NCI-H82 (cell line): ENCODE data around the gene RYR2.
"Not testable (repeated sequence)": the region's sequence is repeated elsewhere in the genome, so short reads cannot be mapped to it uniquely, and the experiment has no call there.

Source experiments
- DNase-seq: peaks from one replicate; lab custom pipeline; 2025; lab: John Stamatoyannopoulos, UW

Gene RYR2

GRCh38 chr1:237792149-237792548 lies 750.2 kb downstream of the RYR2 start:
- DNase-seq = no peak

- DNase-seq = no peak
Measured at GRCh38 chr1:237792726-237793125, 750.7 kb downstream of the RYR2 start.

GRCh38 chr1:237794071-237794470 lies 752.1 kb downstream of the RYR2 start:
- no peak for DNase-seq

DNA sequence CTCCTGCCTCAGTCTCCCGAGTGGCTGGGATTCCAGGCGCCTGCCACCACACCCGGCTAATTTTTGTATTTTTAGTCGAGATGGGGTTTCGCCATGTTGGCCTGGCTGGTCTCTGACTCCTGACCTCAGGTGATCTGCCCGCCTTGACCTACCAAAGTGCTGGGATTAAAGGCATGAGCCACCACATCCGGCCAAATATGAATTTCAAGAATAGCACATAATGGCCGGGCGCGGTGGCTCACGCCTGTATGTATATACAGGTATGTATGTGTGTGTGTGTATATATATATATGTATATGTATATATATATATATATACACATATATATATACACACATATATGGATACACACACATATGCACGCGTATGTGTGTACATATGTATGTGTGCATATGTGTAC lies 753.6 kb downstream of the RYR2 start:
- DNase-seq = no peak

DNA sequence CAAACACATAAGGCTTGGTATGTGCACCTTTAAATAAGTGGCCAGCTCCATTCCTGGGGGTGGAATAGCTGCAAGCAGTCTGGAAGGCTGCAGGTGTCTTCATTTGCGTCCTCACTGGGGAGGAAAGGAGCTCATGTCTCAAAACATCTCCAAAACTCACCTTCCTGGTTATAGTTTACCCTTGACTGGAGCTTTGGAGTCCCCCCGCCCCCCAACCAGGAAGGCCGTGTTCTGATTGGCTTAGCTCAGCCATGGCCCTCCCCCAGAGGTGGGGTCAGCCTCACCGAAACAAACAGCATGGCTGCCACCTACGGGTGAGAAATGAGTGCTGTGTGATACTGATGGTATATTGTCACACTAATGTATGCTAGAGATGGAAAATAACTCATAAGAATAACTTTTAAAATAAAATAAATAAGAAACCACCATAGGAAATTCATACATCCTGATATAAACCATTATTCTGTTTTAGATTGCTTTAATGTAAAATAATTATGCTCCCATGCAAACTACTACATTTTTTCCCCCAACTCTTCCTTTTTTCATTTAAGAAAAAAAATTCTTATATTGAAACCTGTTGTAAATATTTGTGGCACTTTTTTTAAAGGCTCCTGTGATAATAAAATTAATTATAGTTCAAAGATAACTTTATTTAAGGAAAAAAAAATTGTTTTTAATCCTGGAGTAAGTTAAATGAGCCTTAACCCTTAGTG lies 757.9 kb downstream of the RYR2 start:
- peak; percentile 83 for DNase-seq

DNA sequence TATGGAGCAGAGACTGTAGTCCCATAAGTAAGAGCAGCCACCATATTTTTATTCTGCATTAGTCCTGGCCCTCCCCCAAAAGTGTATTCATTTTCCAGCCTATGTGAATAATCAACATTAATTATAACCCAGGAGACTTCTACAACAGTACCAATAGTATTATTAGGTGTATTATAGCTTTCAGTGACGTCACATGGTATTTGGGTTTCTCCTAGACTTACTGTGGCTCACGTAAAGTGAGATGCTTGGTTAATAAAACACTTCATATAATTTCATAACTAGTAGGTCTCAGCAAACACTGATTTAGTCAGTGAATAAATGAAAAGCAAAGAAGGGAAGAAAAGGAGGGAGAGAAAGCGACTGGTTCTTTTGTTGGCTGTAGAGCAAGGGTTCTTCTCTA lies 762.5 kb downstream of the RYR2 start:
- DNase-seq = no peak

GRCh38 chr1:237809099-237809498 lies 767.1 kb downstream of the RYR2 start:
- DNase-seq = no peak

DNA sequence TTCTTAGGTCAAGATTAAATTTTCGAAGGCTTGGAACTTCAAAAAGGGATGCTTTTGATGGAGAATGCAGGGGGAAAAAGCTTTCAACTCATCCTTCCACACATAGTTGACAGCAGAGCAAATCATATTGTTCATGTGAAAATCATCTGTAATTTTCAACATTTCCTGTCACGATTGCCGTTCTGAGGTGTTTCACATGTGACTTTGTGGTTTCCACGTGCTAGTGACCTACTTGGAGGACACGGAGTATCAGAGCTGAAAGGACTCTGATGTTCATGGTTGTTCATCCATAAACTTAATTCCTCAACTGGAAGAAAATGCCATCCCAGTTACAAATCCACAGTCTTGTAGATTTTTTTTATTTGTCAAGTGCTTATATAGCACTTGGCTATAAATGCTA lies 769.6 kb downstream of the RYR2 start:
- no peak for DNase-seq

DNA sequence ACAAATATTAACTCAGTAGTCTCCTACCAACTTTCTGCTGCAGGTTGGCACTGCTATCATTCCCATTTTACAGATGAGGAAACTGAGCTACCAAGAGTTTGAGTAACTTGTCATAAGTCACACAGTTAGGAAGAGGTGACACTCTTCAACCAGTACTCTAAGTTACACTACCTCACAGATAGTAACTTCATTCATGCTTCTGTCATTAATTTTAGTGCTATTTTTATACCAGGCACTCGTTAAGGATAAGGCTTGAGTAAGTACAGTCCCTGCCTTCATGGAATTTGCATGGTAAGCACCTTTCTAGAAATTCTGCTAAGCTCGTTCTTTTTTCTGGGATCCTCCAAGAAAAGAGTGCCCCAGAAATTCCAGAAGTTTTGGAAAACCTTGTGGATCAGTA lies 770.1 kb downstream of the RYR2 start:
- DNase-seq = no peak

- DNase-seq = peak; percentile 45
Measured at GRCh38 chr1:237814319-237814924, 772.4 kb downstream of the RYR2 start.

GRCh38 chr1:237817277-237817676 lies 775.3 kb downstream of the RYR2 start:
- no peak for DNase-seq

DNA sequence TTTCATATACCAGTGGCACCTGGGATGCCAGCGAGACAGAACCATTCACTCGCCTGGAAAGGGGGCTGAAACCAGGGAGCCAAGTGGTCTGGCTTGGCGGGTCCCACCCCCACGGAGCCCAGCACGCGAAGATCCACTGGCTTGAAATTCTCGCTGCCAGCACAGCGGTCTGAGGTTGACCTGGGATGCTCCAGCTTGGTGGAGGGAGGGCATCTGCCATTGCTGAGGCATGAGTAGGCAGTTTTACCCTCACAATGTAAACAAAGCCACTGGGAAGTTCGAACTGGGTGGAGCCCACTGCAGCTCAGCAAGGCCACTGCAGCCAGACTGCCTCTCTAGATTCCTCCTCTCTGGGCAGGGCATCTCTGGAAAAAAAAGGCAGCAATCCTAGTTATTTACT lies 778.6 kb downstream of the RYR2 start:
- not testable (repeated sequence) for DNase-seq

GRCh38 chr1:237832858-237833257 lies 790.9 kb downstream of the RYR2 start:
- no peak for DNase-seq

DNA sequence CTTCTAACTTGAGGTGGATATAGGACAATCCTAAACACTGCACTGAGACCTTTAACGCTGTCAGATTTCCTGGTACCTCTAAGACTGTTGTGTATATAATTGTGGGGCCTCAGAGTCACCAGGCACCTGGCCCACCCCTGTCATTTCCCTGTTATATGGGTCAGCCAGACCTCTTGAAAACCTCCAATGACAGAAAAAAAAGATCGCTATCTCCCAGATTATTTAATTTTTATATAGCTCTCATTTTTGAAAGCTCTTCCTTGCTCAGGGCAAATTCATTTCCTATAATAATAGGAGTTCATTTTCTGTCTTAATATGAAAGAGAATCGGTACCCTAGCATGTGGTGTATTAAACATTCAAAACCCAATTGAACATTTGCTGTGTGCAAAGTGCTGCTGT lies 792.1 kb downstream of the RYR2 start:
- no peak for DNase-seq

DNA sequence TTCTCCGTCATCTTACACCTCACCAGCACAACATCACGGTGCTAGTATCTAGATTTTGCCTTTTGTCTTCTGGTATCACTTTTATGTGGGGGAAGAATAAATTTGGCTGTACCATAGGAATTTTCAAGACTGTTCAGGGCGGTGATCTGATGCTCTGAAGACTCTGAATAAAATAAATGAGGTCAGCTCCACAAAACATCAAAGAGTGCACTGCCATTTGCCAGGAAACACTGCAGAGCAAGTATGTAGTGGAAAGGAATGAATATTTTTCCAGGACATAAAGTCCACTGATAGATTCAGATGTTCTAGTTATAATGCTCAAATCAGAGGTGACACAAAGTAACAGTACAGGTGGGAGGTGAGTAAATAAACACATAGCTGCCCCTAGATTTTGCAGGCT lies 792.5 kb downstream of the RYR2 start:
- no peak for DNase-seq

GRCh38 chr1:237838320-237838719 lies 796.3 kb downstream of the RYR2 start:
- DNase-seq = no peak

DNA sequence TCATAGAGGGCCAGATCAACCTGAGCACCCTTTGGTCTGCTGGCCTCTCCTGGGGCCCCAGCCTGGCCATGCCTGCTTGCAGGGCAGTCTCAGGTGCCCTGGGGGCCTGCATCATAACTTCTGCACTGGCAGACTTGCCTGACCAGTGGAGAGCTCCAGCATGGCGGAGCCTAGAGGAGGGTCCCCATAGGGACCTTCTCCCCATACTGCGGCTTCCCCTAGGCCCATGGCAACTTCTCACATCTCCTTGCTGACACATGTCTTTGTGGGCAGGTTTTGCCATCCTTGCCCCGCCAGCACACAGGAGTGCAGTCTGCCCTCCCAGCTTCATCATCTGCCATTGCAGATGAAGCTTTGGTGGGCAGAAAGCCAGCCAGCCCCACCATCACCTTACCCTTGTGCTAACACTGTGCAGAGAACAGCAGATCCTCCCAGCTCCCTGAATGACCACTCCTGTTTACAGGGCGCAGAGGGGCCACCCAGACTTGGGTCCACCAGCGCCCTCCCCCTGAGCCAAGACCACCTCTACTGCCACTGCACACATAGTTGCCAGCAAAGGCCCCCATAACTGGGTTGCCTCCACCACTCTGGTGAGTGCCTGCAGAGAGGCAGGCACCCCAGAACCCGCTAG lies 797.0 kb downstream of the RYR2 start:
- no peak for DNase-seq

DNA sequence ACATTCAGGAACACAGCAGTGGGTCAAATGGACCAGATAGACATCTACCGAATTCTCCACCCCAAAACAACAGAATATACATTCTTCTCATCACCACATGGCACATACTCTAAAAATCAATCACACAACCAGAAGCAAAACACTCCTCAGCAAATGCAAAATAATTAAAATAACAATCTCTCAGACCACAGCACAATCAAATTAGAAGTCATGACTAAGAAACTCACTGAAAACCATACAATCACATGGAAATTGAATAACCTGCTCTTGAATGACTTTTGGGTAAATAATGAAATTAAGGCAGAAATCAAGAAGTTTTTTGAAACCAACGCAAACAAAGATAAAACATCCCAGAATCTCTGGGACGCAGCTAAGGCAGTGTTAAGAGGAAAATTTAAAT lies 799.5 kb downstream of the RYR2 start:
- DNase-seq = no peak

DNA sequence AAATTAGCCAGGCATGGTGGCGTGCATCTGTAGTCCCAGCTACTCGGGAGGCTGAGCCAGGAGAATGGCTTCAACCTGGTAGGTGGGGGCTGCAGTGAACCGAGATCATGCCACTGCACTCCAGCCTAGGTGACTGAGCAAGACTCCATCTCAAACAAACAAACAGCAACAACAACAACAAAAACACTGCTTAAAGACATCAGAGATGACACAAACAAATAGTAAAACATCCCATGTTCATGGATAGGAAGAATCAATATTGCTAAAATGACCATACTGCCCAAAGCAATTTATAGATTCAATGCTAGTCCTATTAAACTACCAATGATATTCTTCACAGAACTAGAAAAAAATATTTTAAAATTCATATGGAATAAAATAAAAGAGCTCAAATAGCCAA lies 801.5 kb downstream of the RYR2 start:
- DNase-seq = not testable (repeated sequence)

- peak; percentile 78 for DNase-seq
Measured at GRCh38 chr1:237851210-237851845, 809.3 kb downstream of the RYR2 start.

- no peak for DNase-seq
Measured at GRCh38 chr1:237852342-237852741, 810.4 kb downstream of the RYR2 start.

DNA sequence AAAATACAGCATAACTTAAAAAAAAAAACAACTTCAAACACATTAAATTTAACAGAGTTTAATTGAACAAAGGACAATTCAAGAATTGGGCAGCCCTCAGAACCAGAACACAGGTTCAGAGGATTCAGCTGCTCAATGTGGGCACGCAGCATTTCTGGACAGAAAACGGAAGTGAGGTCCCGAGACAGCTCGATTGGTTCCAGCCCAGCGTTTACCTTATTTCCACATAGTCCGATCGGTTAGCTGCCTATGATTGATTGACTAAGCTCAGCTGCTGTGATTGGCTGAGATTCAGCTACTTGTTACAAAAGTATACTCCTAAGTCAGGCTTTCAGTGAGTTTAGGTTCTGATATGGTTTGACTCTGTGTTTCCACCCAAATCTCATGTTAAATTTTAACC lies 815.5 kb downstream of the RYR2 start:
- DNase-seq = no peak

DNA sequence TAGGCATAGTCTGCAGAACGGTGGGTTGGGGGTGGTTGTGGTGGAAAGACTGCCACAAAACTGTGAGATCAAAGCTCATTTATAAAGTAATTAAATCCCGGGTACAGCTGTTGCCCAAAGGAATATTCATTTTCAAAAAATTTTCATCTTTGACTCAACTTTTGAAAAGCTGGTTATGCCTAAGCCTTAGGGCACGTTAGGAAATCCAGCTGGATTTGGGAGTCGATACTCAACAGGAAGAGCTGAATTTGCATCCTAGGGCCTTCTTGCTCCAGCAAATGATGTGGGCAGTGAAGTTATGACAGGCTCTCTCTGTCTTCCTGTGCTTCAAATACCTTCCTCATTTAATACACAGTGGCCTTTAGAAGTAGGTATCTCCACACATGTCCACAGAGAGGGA lies 817.0 kb downstream of the RYR2 start:
- DNase-seq = no peak
